MM.1S (cell line): Measurements from ENCODE around the gene CHST15.

Source experiments
- DNase-seq: peaks from one replicate; pipeline ENCODE4 v3.0.0-alpha.2; 2015
- H2AFZ ChIP-seq: fragments of 300-600 bp; sonication (generic); 2 replicates; pipeline ENCODE4 v1.6.0; 2016; ENCODE audit warnings: antibody characterized with exemption, low read length
- H3F3A ChIP-seq: fragments of 300-600 bp; sonication (generic); 2 replicates; pipeline ENCODE4 v1.6.1; 2016; ENCODE audit warnings: mild to moderate bottlenecking, antibody characterized with exemption, low read length, moderate library complexity, mixed read lengths; ENCODE audit not compliant: insufficient read depth
- H3K27ac ChIP-seq: fragments of 300-600 bp; sonication (generic); 2 replicates; pipeline ENCODE4 v1.5.1; 2016; ENCODE audit warnings: mild to moderate bottlenecking, low read length
- H3K27me3 ChIP-seq: fragments of 300-600 bp; sonication (generic); replicated peaks from 2 replicates; pipeline ENCODE4 v1.6.0; 2016; ENCODE audit warnings: low read length; ENCODE audit not compliant: insufficient read depth
- H3K36me3 ChIP-seq: fragments of 300-600 bp; sonication (generic); replicated peaks from 2 replicates; pipeline ENCODE4 v1.6.1; 2016; ENCODE audit warnings: mild to moderate bottlenecking, low read length, mixed read lengths; ENCODE audit not compliant: insufficient read depth
- H3K4me1 ChIP-seq: fragments of 300-600 bp; sonication (generic); 2 replicates; pipeline ENCODE4 v1.6.1; 2016; ENCODE audit warnings: low read length, mixed read lengths
- H3K4me2 ChIP-seq: fragments of 300-600 bp; sonication (generic); 2 replicates; pipeline ENCODE4 v1.6.0; 2016; ENCODE audit warnings: low read depth, low read length
- H3K4me3 ChIP-seq: fragments of 300-600 bp; sonication (generic); 2 replicates; pipeline ENCODE4 v1.5.1; 2016; ENCODE audit warnings: low read length, mixed read lengths
- H3K79me2 ChIP-seq: fragments of 300-600 bp; sonication (generic); 2 replicates; pipeline ENCODE4 v1.6.1; 2016; ENCODE audit warnings: mixed run types, low read length, mixed read lengths
- H3K9ac ChIP-seq: fragments of 300-600 bp; sonication (generic); 2 replicates; pipeline ENCODE4 v1.6.1; 2016; ENCODE audit warnings: low read length, mixed read lengths
- H3K9me2 ChIP-seq: fragments of 300-600 bp; sonication (generic); replicated peaks from 2 replicates; pipeline ENCODE4 v1.6.1; 2016; ENCODE audit warnings: mild to moderate bottlenecking, low read length, mixed read lengths; ENCODE audit not compliant: insufficient read depth
- H3K9me3 ChIP-seq: fragments of 300-600 bp; sonication (generic); replicated peaks from 2 replicates; pipeline ENCODE4 v1.6.1; 2016; ENCODE audit warnings: mild to moderate bottlenecking, low read length, mixed read lengths; ENCODE audit not compliant: insufficient read depth
- H4K20me1 ChIP-seq: fragments of 300-600 bp; sonication (generic); 2 replicates; pipeline ENCODE4 v1.6.1; 2016; ENCODE audit warnings: mild to moderate bottlenecking, low read length, moderate library complexity, mixed read lengths; ENCODE audit not compliant: insufficient read depth
- CTCF ChIP-seq: fragments of 300-600 bp; sonication (generic); IDR thresholded peaks from 2 replicates; pipeline ENCODE4 v1.5.1; 2016; ENCODE audit warnings: antibody characterized with exemption, low read length, mixed read lengths
- EZH2 ChIP-seq: fragments of 300-600 bp; sonication (generic); optimal IDR thresholded peaks from 2 replicates; pipeline ENCODE3; 2017; ENCODE audit warnings: low read depth, mild to moderate bottlenecking, antibody characterized with exemption, low read length, mixed read lengths
- EZH2phosphoT487 ChIP-seq: fragments of 300-600 bp; sonication (generic); IDR thresholded peaks from 2 replicates; pipeline ENCODE4 v1.6.1; 2018; ENCODE audit warnings: antibody characterized with exemption, low read length

The CHST15 gene

GRCh38 chr10:124087672-124088634 lies 5.4 kb downstream of the CHST15 start:
- Histone ChIP-seq H3K4me3 (peak overlapping the region; percentile 95), H3K4me1 (peaks cover 76% of the 10 kb centered on the region), H3K79me2 (peaks cover 99% of the 10 kb centered on the region), H3K9ac (0 out of 2 replicates have a peak overlapping the region, but pooled peaks have one; percentile 4), H3K9me2 (no peaks in the 10 kb centered on the region), H2AFZ (no peak overlapping the region), H3K4me2 (peak overlapping the region; percentile 96), H3F3A (peaks cover 72% of the 10 kb centered on the region), H3K27me3 (no peaks in the 10 kb centered on the region), H4K20me1 (no peaks in the 10 kb centered on the region), H3K27ac (peak overlapping the region; percentile 39), H3K36me3 (no peaks in the 10 kb centered on the region; the same call in 1 of the 2 replicates), H3K9me3 (no peaks in the 10 kb centered on the region)
- TF ChIP-seq EZH2 (no peak), EZH2phosphoT487 (no peak), CTCF (no peak)
- DNase-seq, result peak; percentile 26

GRCh38 chr10:124086787-124087671 lies 6.4 kb downstream of the CHST15 start:
- Histone ChIP-seq H3K4me1 (peaks cover 85% of the 10 kb centered on the region), H4K20me1 (no peaks in the 10 kb centered on the region), H3K4me3 (no peak overlapping the region), H3K4me2 (peak overlapping the region; percentile 92), H3K27ac (peak overlapping the region; percentile 74; the same call in 1 of the 2 replicates), H3K9me2 (no peaks in the 10 kb centered on the region), H3K36me3 (no peaks in the 10 kb centered on the region; the same call in 1 of the 2 replicates), H3K27me3 (no peaks in the 10 kb centered on the region), H3K9ac (no peak overlapping the region), H3K9me3 (no peaks in the 10 kb centered on the region), H3K79me2 (peaks cover 100% of the 10 kb centered on the region), H3F3A (peaks cover 79% of the 10 kb centered on the region), H2AFZ (no peak overlapping the region)
- TF ChIP-seq EZH2 (no peak), EZH2phosphoT487 (no peak), CTCF (no peak)
- DNase-seq, result peak; percentile 52

- Histone ChIP-seq H3K9me3 (no peaks in the 10 kb centered on the region), H3K4me3 (peak overlapping the region; percentile 24), H3K9me2 (no peaks in the 10 kb centered on the region), H3K27me3 (no peaks in the 10 kb centered on the region), H2AFZ (no peak overlapping the region), H3K36me3 (no peaks in the 10 kb centered on the region; the same call in 1 of the 2 replicates), H3F3A (peaks cover 84% of the 10 kb centered on the region), H3K27ac (peak overlapping the region; percentile 74), H3K79me2 (peaks cover 100% of the 10 kb centered on the region), H3K9ac (peak overlapping the region; percentile 46; the same call in 1 of the 2 replicates), H4K20me1 (no peaks in the 10 kb centered on the region), H3K4me1 (peaks cover 93% of the 10 kb centered on the region), H3K4me2 (peak overlapping the region; percentile 92)
- TF ChIP-seq CTCF (no peak), EZH2 (no peak), EZH2phosphoT487 (no peak)
- peak; percentile 6 for DNase-seq
These were observed 7.2 kb downstream of the CHST15 start for GRCh38 chr10:124086097-124086710.
